Stimulated activated CD4-positive, alpha-beta T cell treated with anti-CD3 and anti-CD28 coated beads, Interleukin-1b, Interleukin-23, amount 100 ng/mL, for 24 hours (primary cell): ENCODE results near the gene MADD.

Experiments used
- DNase-seq, 4 experiments: peaks; one replicate each; pipeline ENCODE4 v3.0.0-alpha.2; 2020; ENCODE audit warnings: low read depth in 4 of 4, low spot score in 1 of 4

MADD gene

GRCh38 chr11:47378010-47378835 is 108.3 kb downstream of the MADD start, which contains the start of gene SPI1:
SPI1 (minus strand) TSS chr11:47378547; CDS start chr11:47378353, 194 bp downstream.
- DNase-seq, result no peak

GRCh38 chr11:47378836-47379170 is 108.9 kb downstream of the MADD start:
- no peak for DNase-seq

- no peak for DNase-seq
Measured at GRCh38 chr11:47379317-47379716, 109.4 kb downstream of the MADD start.
